ENCODE measurements around the gene MTMR11.

Gene MTMR11

DNA sequence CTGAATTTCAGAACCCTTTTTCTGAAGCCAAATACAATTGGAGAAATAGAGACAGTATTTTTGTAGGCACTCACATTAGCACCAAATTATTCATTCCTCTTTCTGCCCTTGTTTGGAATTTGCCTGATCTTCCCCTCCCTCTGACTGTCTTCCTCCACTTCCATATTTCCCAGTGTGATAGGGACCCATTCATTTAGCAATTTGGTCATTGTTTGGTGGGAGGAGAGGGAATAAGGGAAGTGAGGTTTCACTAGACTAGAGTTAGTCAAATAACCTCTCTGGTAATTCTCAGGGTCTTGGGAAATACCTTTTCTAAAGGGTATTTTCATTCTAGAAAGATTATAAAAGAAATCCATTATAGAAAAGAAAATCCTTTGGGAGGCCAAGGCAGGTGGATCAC is 31.0 kb upstream of the MTMR11 start:
- no peaks in the 10 kb centered on the region for H3K79me2 ChIP-seq (ENCODE audit: low read length)
- H3K36me3 ChIP-seq (replicated peaks; ENCODE audit: insufficient read depth, low read length) = no peaks in the 10 kb centered on the region
- H2AFZ ChIP-seq (ENCODE audit: low read length) = no peak overlapping the region
- H3K27me3 ChIP-seq (replicated peaks; ENCODE audit: insufficient read depth, low read length) = no peaks in the 10 kb centered on the region
- H3K9ac ChIP-seq (ENCODE audit: low read length) = no peak overlapping the region
- no peaks in the 10 kb centered on the region for H3K9me2 ChIP-seq (replicated peaks; ENCODE audit: insufficient read depth, low read length)
- no peak overlapping the region for H3K4me3 ChIP-seq (ENCODE audit: low read length)
- peaks cover 2% of the 10 kb centered on the region; the same call in 1 of the 2 replicates for H3K4me1 ChIP-seq (ENCODE audit: low read length)
- peaks cover 3% of the 10 kb centered on the region; the same call in 1 of the 2 replicates for H3F3A ChIP-seq (ENCODE audit: insufficient read depth, low read length)
- no peak for DNase-seq
- H3K4me2 ChIP-seq (ENCODE audit: low read depth, low read length) = no peak overlapping the region
- H3K9me3 ChIP-seq (replicated peaks; ENCODE audit: insufficient read depth, low read length) = no peaks in the 10 kb centered on the region
- H3K27ac ChIP-seq (ENCODE audit: low read length) = no peak overlapping the region
- H4K20me1 ChIP-seq (ENCODE audit: insufficient read depth, low read length) = no peaks in the 10 kb centered on the region
- TF ChIP-seq, protein P1, sequence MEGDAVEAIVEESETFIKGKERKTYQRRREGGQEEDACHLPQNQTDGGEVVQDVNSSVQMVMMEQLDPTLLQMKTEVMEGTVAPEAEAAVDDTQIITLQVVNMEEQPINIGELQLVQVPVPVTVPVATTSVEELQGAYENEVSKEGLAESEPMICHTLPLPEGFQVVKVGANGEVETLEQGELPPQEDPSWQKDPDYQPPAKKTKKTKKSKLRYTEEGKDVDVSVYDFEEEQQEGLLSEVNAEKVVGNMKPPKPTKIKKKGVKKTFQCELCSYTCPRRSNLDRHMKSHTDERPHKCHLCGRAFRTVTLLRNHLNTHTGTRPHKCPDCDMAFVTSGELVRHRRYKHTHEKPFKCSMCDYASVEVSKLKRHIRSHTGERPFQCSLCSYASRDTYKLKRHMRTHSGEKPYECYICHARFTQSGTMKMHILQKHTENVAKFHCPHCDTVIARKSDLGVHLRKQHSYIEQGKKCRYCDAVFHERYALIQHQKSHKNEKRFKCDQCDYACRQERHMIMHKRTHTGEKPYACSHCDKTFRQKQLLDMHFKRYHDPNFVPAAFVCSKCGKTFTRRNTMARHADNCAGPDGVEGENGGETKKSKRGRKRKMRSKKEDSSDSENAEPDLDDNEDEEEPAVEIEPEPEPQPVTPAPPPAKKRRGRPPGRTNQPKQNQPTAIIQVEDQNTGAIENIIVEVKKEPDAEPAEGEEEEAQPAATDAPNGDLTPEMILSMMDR (IDR thresholded peaks at IDR 0.05; ENCODE audit: low read length) = no peak
- no peak for TF ChIP-seq EZH2phosphoT487 (IDR thresholded peaks at IDR 0.05; ENCODE audit: low read length)
- no peak for TF ChIP-seq EZH2 (optimal IDR thresholded peaks at IDR 0.05; ENCODE audit: low read depth, low read length)

DNA sequence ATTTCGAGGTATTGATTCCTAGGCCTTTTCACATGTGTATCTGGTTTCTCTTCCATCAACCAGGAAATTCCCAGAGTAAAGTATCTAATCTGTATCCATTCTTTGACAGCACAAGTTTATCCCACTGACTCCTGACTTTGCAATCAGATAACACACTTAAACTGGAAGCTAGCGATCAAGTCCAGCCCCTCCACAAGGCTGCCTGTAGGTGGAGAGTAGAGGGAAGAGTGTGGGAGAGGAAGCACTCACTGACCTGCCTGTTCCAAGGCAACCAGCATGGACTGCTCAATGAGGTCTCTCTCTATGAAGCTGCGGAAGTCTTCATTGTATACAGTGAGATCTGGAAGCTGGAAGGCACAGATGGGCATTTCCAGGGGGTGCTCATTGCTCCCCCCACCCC is 30.4 kb upstream of the MTMR11 start:
- Histone ChIP-seq H2AFZ (ENCODE audit: low read length) (no peak overlapping the region), H3K36me3 (replicated peaks; ENCODE audit: insufficient read depth, low read length) (no peaks in the 10 kb centered on the region), H3K4me3 (ENCODE audit: low read length) (no peak overlapping the region), H3F3A (ENCODE audit: insufficient read depth, low read length) (peaks cover 8% of the 10 kb centered on the region; the same call in 1 of the 2 replicates), H3K79me2 (ENCODE audit: low read length) (no peaks in the 10 kb centered on the region), H3K4me1 (ENCODE audit: low read length) (peaks cover 8% of the 10 kb centered on the region; the same call in 1 of the 2 replicates), H3K27ac (ENCODE audit: low read length) (no peak overlapping the region), H3K9ac (ENCODE audit: low read length) (no peak overlapping the region), H3K9me3 (replicated peaks; ENCODE audit: insufficient read depth, low read length) (no peaks in the 10 kb centered on the region), H3K9me2 (replicated peaks; ENCODE audit: insufficient read depth, low read length) (no peaks in the 10 kb centered on the region), H4K20me1 (ENCODE audit: insufficient read depth, low read length) (no peaks in the 10 kb centered on the region), H3K27me3 (replicated peaks; ENCODE audit: insufficient read depth, low read length) (no peaks in the 10 kb centered on the region), H3K4me2 (ENCODE audit: low read depth, low read length) (no peak overlapping the region)
- TF ChIP-seq, protein P1 (IDR thresholded peaks at IDR 0.05; ENCODE audit: low read length) = no peak
- no peak for TF ChIP-seq EZH2phosphoT487 (IDR thresholded peaks at IDR 0.05; ENCODE audit: low read length)
- TF ChIP-seq EZH2 (optimal IDR thresholded peaks at IDR 0.05; ENCODE audit: low read depth, low read length) = no peak
- no peak for DNase-seq

DNA sequence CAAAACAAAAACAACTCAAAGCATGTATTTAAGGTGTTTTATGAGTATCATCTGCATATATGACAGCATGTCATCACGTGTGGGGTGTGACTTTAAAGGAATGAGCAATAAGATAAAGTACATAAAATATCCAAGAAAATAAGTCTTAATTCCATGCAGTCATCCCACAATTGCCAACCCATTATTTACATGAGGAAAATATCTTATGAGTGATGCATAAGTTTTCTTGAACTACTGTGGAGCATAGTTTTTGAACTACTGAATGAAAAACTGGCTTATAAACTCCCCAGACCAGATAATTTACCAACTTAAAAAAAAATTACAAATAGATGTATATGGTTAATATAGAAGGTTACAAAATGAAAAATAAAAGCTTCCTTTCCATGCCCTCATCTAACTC is 29.7 kb upstream of the MTMR11 start:
- Histone ChIP-seq H3K79me2 (ENCODE audit: low read length) (no peaks in the 10 kb centered on the region), H4K20me1 (ENCODE audit: insufficient read depth, low read length) (no peaks in the 10 kb centered on the region), H3K27me3 (replicated peaks; ENCODE audit: insufficient read depth, low read length) (no peaks in the 10 kb centered on the region), H3K4me2 (ENCODE audit: low read depth, low read length) (no peak overlapping the region), H3K4me1 (ENCODE audit: low read length) (peaks cover 8% of the 10 kb centered on the region; the same call in 1 of the 2 replicates), H3K9me3 (replicated peaks; ENCODE audit: insufficient read depth, low read length) (no peaks in the 10 kb centered on the region), H3K4me3 (ENCODE audit: low read length) (no peak overlapping the region), H3F3A (ENCODE audit: insufficient read depth, low read length) (peaks cover 8% of the 10 kb centered on the region; the same call in 1 of the 2 replicates), H3K9me2 (replicated peaks; ENCODE audit: insufficient read depth, low read length) (no peaks in the 10 kb centered on the region), H3K9ac (ENCODE audit: low read length) (no peak overlapping the region), H3K27ac (ENCODE audit: low read length) (no peak overlapping the region), H3K36me3 (replicated peaks; ENCODE audit: insufficient read depth, low read length) (no peaks in the 10 kb centered on the region), H2AFZ (ENCODE audit: low read length) (no peak overlapping the region)
- DNase-seq = no peak
- no peak for TF ChIP-seq EZH2 (optimal IDR thresholded peaks at IDR 0.05; ENCODE audit: low read depth, low read length)
- no peak for TF ChIP-seq EZH2phosphoT487 (IDR thresholded peaks at IDR 0.05; ENCODE audit: low read length)
- TF ChIP-seq, protein P1 (IDR thresholded peaks at IDR 0.05; ENCODE audit: low read length) = no peak

Measured in MM.1S (cell line).